ENCODE data around the gene MSS51. TPM values are rescaled to one million over a fixed set of nuclear protein-coding genes. Genes with fewer than 3 reads are reported as not detected.

Gene MSS51
- total RNA-seq, 1 experiment from 2014 or later, result 2.3 TPM

DNA sequence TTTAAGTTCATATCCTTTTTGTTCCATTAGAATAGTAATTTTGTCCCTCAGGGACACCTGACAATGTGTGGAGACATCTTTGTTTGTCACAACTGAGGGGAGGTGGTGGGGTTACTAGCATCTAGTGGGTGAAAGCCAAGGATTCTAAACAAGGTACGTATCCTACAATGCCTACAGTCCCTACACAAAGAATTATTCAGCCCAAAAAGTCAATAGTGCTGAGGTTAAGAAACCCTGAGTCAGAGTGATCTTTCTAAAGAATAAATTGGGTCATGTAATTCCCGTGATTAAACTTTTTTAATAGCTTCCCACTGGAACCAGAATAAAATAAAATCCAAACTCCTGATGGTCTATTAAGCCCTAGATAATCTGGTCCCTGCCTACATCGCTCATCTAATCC lies 16.8 kb downstream of the MSS51 start:
- Histone ChIP-seq H3K27me3 (ENCODE audit: control insufficient read depth, insufficient read depth, low read length) (no peaks in the 10 kb centered on the region), H3K27ac (ENCODE audit: low read length) (no peak overlapping the region), H3K9me3 (ENCODE audit: control insufficient read depth, insufficient read depth, low read depth, low read length) (no peaks in the 10 kb centered on the region), H3K4me3 (ENCODE audit: low read depth in 2 of 2, low read length in 2 of 2) (no peak overlapping the region), H3K36me3 (ENCODE audit: control insufficient read depth, insufficient read depth, low read length) (no peaks in the 10 kb centered on the region), H3K4me1 (ENCODE audit: control insufficient read depth, insufficient read depth, low read length) (peaks cover 6% of the 10 kb centered on the region; the same call in 1 of the 2 replicates)
- CTCF ChIA-PET, result interaction anchor here (0.6 kb wide), 1 partner anchor 9 kb away, joined by 4 read pairs; no protein-coding TSS in a partner anchor
- no peak for ATAC-seq
- intact Hi-C loops (cut with micrococcal nuclease; ENCODE audit: unreplicated experiment) (no loop called here), in situ Hi-C loops (cut with HindIII; ENCODE audit: low pct_unique_long_range_greater_than_20kb, low sequenced_read_pairs) (no loop called here)
- POLR2A ChIA-PET, result interaction anchor here (0.6 to 0.7 kb wide), 2 partner anchors 12 to 79 kb away, joined by 5 to 6 read pairs; partner anchors contain the start of gene PPP3CB
- no peak for TF ChIP-seq SIN3A (IDR thresholded peaks at IDR 0.05; ENCODE audit: borderline replicate concordance, insufficient read depth, low read depth, low read length)
- no peak for TF ChIP-seq POLR2AphosphoS5 (IDR thresholded peaks at IDR 0.05; ENCODE audit: low read depth, low read length)
- TF ChIP-seq, protein P1, sequence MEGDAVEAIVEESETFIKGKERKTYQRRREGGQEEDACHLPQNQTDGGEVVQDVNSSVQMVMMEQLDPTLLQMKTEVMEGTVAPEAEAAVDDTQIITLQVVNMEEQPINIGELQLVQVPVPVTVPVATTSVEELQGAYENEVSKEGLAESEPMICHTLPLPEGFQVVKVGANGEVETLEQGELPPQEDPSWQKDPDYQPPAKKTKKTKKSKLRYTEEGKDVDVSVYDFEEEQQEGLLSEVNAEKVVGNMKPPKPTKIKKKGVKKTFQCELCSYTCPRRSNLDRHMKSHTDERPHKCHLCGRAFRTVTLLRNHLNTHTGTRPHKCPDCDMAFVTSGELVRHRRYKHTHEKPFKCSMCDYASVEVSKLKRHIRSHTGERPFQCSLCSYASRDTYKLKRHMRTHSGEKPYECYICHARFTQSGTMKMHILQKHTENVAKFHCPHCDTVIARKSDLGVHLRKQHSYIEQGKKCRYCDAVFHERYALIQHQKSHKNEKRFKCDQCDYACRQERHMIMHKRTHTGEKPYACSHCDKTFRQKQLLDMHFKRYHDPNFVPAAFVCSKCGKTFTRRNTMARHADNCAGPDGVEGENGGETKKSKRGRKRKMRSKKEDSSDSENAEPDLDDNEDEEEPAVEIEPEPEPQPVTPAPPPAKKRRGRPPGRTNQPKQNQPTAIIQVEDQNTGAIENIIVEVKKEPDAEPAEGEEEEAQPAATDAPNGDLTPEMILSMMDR (IDR thresholded peaks at IDR 0.05), result no peak
- TF ChIP-seq TCF7L2 (IDR thresholded peaks at IDR 0.05; ENCODE audit: low read depth, low read length), result no peak
- TF ChIP-seq, protein P2, sequence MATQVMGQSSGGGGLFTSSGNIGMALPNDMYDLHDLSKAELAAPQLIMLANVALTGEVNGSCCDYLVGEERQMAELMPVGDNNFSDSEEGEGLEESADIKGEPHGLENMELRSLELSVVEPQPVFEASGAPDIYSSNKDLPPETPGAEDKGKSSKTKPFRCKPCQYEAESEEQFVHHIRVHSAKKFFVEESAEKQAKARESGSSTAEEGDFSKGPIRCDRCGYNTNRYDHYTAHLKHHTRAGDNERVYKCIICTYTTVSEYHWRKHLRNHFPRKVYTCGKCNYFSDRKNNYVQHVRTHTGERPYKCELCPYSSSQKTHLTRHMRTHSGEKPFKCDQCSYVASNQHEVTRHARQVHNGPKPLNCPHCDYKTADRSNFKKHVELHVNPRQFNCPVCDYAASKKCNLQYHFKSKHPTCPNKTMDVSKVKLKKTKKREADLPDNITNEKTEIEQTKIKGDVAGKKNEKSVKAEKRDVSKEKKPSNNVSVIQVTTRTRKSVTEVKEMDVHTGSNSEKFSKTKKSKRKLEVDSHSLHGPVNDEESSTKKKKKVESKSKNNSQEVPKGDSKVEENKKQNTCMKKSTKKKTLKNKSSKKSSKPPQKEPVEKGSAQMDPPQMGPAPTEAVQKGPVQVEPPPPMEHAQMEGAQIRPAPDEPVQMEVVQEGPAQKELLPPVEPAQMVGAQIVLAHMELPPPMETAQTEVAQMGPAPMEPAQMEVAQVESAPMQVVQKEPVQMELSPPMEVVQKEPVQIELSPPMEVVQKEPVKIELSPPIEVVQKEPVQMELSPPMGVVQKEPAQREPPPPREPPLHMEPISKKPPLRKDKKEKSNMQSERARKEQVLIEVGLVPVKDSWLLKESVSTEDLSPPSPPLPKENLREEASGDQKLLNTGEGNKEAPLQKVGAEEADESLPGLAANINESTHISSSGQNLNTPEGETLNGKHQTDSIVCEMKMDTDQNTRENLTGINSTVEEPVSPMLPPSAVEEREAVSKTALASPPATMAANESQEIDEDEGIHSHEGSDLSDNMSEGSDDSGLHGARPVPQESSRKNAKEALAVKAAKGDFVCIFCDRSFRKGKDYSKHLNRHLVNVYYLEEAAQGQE (IDR thresholded peaks at IDR 0.05; ENCODE audit: insufficient read depth in 1 of 2, low read depth in 2 of 2, low read length in 1 of 2), result no peak
- no peak for DNase-seq (ENCODE audit: low read depth, low spot score)
- no TSS peak for BruUV-seq (replicated peaks)

DNA sequence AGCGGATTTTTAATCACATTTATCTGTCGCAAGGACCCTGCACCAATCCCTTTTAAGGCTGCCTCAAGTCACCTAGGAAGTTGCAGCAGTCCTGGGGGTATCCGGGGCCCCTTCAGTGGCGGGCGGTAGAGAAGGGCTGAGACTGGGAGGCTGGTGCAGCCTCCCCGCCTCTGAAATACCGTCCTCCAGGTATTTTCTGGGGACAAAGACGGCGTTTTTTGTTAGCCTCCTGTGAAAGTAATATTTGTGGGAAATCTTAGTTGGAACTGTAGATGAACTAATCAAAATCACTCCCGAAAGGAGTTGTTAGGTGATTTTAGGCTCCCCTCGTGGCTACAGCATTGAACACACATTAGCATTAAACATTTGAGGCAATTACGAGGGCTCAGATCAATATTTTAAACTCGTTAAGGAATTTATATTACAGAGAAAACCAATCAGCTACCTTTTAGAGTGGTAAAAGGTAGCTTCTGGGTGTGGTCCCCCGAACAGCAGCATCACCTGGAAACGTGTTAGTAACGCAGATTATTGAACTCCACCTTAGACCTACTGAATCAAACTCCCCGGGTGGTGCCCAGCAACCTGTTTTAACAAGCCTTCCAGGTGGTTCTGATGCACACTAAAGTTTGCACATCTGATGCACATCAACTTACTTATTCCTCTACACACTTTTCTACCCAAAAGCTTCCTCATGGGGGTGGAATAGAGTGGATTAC lies 19.0 kb downstream of the MSS51 start:
- BruUV-seq (replicated peaks), result no TSS peak
- Histone ChIP-seq H3K4me3 (ENCODE audit: low read depth in 2 of 2, low read length in 2 of 2) (peak overlapping the region; percentile 76 to 91), H3K4me1 (ENCODE audit: control insufficient read depth, insufficient read depth, low read length) (peaks cover 6% of the 10 kb centered on the region; the same call in 1 of the 2 replicates), H3K9me3 (ENCODE audit: control insufficient read depth, insufficient read depth, low read depth, low read length) (no peaks in the 10 kb centered on the region), H3K27ac (ENCODE audit: low read length) (peak overlapping the region; percentile 87), H3K27me3 (ENCODE audit: control insufficient read depth, insufficient read depth, low read length) (no peaks in the 10 kb centered on the region), H3K36me3 (ENCODE audit: control insufficient read depth, insufficient read depth, low read length) (no peaks in the 10 kb centered on the region)
- ATAC-seq (peak; percentile 55), DNase-seq (ENCODE audit: low read depth, low spot score) (no peak)
- in situ Hi-C loops (cut with HindIII; ENCODE audit: low pct_unique_long_range_greater_than_20kb, low sequenced_read_pairs), result no loop called here
- 0 out of 2 replicates have a peak, but pooled peaks have one; percentile 4 for TF ChIP-seq SIN3A (IDR thresholded peaks at IDR 0.05; ENCODE audit: borderline replicate concordance, insufficient read depth, low read depth, low read length)
- no peak for TF ChIP-seq POLR2AphosphoS5 (IDR thresholded peaks at IDR 0.05; ENCODE audit: low read depth, low read length)
- intact Hi-C loops (cut with micrococcal nuclease; ENCODE audit: unreplicated experiment), result no loop called here
- POLR2A ChIA-PET, result interaction anchor here (0.5 kb wide), 1 partner anchor 259 kb away, joined by 3 read pairs; no protein-coding TSS in a partner anchor
- CTCF ChIA-PET, result no interaction called here
